ENCODE results near the gene FAM240B. TPM values are rescaled to one million over a fixed set of nuclear protein-coding genes. Genes with fewer than 3 reads are reported as not detected.
A peak's percentile ranks its signal among the peaks of the same experiment; 100 is the strongest.

Gene FAM240B
- total and polyA plus RNA-seq, 3 experiments from 2014 or later: not detected

DNA sequence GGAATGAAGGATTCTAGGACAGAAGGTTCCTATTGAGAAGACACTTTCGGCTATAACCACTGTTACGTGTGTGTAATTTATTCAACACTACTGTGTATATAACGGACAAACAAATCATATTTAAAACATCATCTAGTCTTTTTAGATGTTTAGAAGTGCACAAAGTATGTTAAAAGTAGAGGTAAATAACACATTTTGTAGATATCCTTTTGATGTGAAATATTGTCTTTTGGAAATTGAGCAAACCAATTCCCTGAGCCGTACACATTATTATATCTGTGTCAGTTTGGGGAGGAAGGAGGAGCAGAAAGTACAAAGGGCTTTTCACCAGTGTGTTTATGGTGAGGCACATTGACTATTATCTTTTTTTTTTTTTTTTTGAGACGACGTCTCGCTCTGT lies 60.4 kb downstream of the FAM240B start:
- no peaks in the 10 kb centered on the region for H3K9me3 Mint-ChIP-seq
- Histone ChIP-seq H3K27me3 (ENCODE audit: insufficient read depth, low read length, poor library complexity, severe bottlenecking) (no peaks in the 10 kb centered on the region), H3K4me1 (ENCODE audit: insufficient read depth, low read length) (no peaks in the 10 kb centered on the region), H3K27ac (ENCODE audit: low read depth, low read length) (no peak overlapping the region), H3K36me3 (ENCODE audit: insufficient read depth, low read length) (no peaks in the 10 kb centered on the region), H3K4me3 (ENCODE audit: low read length) (no peak overlapping the region), H3K9me3 (ENCODE audit: low read length) (no peaks in the 10 kb centered on the region)
- H3K4me1 Mint-ChIP-seq: no peaks in the 10 kb centered on the region
- ChIA-PET CTCF (no interaction called here), POLR2A (no interaction called here)
- no peaks in the 10 kb centered on the region for H3K36me3 Mint-ChIP-seq
- H3K27ac Mint-ChIP-seq: no peak overlapping the region
- no peak overlapping the region for H3K4me3 Mint-ChIP-seq
- DNase-seq: no peak
- peaks cover 12 to 22% of the 10 kb centered on the region in 2 donors for H3K27me3 Mint-ChIP-seq

DNA sequence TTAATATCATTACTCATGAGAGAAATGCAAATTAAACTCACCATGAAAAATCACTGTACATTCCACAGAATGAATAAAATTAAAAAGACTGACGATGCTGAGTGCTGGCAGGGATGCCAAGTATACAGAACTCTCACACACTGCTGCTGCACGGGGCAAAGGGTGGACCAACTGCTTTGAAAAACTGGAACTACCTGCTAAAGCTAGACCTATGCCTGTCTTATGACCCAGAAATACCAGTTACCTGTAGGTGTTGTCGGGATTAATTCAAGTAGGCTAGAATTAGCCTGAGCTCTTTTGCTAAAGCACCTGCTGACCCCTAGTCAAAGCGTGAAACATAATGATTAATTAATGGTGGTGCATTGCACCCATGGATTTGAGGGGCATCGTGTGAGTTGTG lies 63.0 kb downstream of the FAM240B start:
- ChIA-PET POLR2A (no interaction called here), CTCF (no interaction called here)

DNA sequence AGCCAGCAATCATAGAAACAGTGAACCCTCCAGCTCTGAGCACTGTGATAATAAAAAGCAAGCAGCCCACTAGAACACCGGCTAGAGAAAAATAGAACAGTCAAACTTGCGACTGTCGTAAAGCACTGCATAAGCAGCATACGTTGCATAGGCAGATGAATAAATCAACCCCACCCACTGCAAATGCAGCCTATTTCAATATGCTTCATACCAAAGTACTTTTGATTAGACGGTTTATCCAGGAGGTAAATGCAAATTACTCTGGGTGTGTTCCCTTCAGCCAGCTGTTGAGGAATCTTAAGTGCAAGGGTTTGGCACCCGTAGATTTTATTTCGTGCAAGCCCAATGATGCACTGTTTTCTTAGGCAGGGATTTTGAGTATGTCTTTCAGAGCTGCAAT lies 67.4 kb downstream of the FAM240B start:
- POLR2A ChIA-PET: no interaction called here
- Mint-ChIP-seq H3K27ac (peak overlapping the region in 1 of 8 donors; percentile 30), H3K36me3 (no peaks in the 10 kb centered on the region), H3K27me3 (peaks cover 5 to 11% of the 10 kb centered on the region in 2 donors), H3K4me1 (no peaks in the 10 kb centered on the region), H3K9me3 (no peaks in the 10 kb centered on the region), H3K4me3 (no peak overlapping the region)
- H3K4me1 ChIP-seq (ENCODE audit: insufficient read depth, low read length): no peaks in the 10 kb centered on the region
- H3K27me3 ChIP-seq (ENCODE audit: insufficient read depth, low read length, poor library complexity, severe bottlenecking): no peaks in the 10 kb centered on the region
- H3K4me3 ChIP-seq (ENCODE audit: low read length): no peak overlapping the region
- no peaks in the 10 kb centered on the region for H3K36me3 ChIP-seq (ENCODE audit: insufficient read depth, low read length)
- no peak overlapping the region for H3K27ac ChIP-seq (ENCODE audit: low read depth, low read length)
- DNase-seq: no peak
- H3K9me3 ChIP-seq (ENCODE audit: low read length): no peaks in the 10 kb centered on the region
- CTCF ChIA-PET: no interaction called here

More for the DNA sequence above, 63.0 kb downstream of the FAM240B start:
- no peaks in the 10 kb centered on the region for H3K4me1 Mint-ChIP-seq
- DNase-seq: no peak
- Histone ChIP-seq H3K36me3 (ENCODE audit: insufficient read depth, low read length) (no peaks in the 10 kb centered on the region), H3K27ac (ENCODE audit: low read depth, low read length) (no peak overlapping the region), H3K4me3 (ENCODE audit: low read length) (no peak overlapping the region), H3K27me3 (ENCODE audit: insufficient read depth, low read length, poor library complexity, severe bottlenecking) (no peaks in the 10 kb centered on the region), H3K9me3 (ENCODE audit: low read length) (no peaks in the 10 kb centered on the region), H3K4me1 (ENCODE audit: insufficient read depth, low read length) (no peaks in the 10 kb centered on the region)
- H3K36me3 Mint-ChIP-seq: no peaks in the 10 kb centered on the region
- peaks cover 9 to 15% of the 10 kb centered on the region in 2 donors for H3K27me3 Mint-ChIP-seq
- no peak overlapping the region for H3K4me3 Mint-ChIP-seq
- H3K27ac Mint-ChIP-seq: no peak overlapping the region
- H3K9me3 Mint-ChIP-seq: no peaks in the 10 kb centered on the region

DNA sequence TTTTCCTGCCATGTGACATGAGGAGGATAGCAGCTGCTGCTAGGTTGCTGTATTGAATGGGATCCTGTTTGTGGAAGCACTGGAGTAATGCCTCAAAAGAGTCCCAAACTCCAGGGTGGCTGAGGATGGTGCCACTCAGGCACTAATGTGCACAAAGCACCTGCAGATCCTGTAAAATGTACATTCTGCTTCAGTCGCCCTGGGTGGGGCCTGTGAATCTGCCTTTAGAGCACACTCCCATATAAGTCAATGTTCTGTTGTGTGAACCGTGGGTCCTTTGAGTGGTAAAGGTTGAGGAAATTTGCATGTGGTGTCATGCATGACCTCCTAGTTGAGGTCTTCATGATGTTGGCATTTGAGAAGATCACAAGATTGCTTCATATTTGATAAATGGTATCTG lies 67.9 kb downstream of the FAM240B start:
- POLR2A ChIA-PET: no interaction called here
- CTCF ChIA-PET: no interaction called here
- no peak overlapping the region for H3K27ac Mint-ChIP-seq

DNA sequence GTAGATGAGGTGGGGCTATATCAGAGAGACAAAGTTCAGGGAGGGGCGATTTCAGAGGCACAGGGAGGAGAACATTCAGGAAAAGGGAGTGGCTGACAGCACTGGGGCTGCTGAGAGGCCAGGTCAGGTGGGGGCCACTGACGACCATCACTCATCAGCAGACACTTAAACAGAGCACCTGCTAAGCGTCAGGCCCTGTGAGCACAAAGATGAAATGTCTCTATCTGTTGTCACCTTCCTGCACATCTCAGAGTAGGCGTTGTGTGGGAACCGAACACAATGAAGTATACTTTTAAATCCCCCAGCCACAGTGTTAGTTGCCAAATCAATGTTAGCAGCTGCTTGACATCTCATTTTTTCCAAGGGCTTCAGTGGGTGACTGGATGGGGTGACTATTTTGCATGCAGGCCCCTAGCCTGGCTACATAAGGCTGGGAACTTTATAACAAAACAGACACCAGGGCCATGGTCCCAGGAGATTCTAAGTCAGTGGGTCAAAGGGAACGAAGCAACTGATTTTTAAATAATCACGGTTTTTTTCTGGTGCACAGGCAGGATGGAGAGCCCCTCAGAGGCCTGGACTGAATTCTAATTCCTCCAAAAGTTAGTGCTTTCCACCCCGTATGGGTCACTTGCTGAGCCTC lies 68.4 kb downstream of the FAM240B start:
- POLR2A ChIA-PET: no interaction called here
- H3K36me3 ChIP-seq (ENCODE audit: insufficient read depth, low read length): no peaks in the 10 kb centered on the region
- Mint-ChIP-seq H3K27me3 (peaks cover 9 to 11% of the 10 kb centered on the region in 2 donors), H3K4me1 (no peaks in the 10 kb centered on the region), H3K9me3 (no peaks in the 10 kb centered on the region), H3K36me3 (no peaks in the 10 kb centered on the region), H3K4me3 (no peak overlapping the region), H3K27ac (no peak overlapping the region)
- H3K27ac ChIP-seq (ENCODE audit: low read depth, low read length): no peak overlapping the region
- CTCF ChIA-PET: no interaction called here
- no peak overlapping the region for H3K4me3 ChIP-seq (ENCODE audit: low read length)
- H3K4me1 ChIP-seq (ENCODE audit: insufficient read depth, low read length): no peaks in the 10 kb centered on the region
- DNase-seq: no peak
- no peaks in the 10 kb centered on the region for H3K27me3 ChIP-seq (ENCODE audit: insufficient read depth, low read length, poor library complexity, severe bottlenecking)
- no peaks in the 10 kb centered on the region for H3K9me3 ChIP-seq (ENCODE audit: low read length)

More for the DNA sequence above, 67.9 kb downstream of the FAM240B start:
- no peaks in the 10 kb centered on the region for H3K9me3 Mint-ChIP-seq
- H3K27me3 ChIP-seq (ENCODE audit: insufficient read depth, low read length, poor library complexity, severe bottlenecking): no peaks in the 10 kb centered on the region
- H3K36me3 Mint-ChIP-seq: no peaks in the 10 kb centered on the region
- H3K36me3 ChIP-seq (ENCODE audit: insufficient read depth, low read length): no peaks in the 10 kb centered on the region
- H3K9me3 ChIP-seq (ENCODE audit: low read length): no peaks in the 10 kb centered on the region
- no peak for DNase-seq
- H3K4me3 Mint-ChIP-seq: no peak overlapping the region
- H3K4me3 ChIP-seq (ENCODE audit: low read length): no peak overlapping the region
- no peaks in the 10 kb centered on the region for H3K4me1 Mint-ChIP-seq
- H3K27ac ChIP-seq (ENCODE audit: low read depth, low read length): no peak overlapping the region
- no peaks in the 10 kb centered on the region for H3K4me1 ChIP-seq (ENCODE audit: insufficient read depth, low read length)
- peaks cover 6 to 11% of the 10 kb centered on the region in 2 donors for H3K27me3 Mint-ChIP-seq

DNA sequence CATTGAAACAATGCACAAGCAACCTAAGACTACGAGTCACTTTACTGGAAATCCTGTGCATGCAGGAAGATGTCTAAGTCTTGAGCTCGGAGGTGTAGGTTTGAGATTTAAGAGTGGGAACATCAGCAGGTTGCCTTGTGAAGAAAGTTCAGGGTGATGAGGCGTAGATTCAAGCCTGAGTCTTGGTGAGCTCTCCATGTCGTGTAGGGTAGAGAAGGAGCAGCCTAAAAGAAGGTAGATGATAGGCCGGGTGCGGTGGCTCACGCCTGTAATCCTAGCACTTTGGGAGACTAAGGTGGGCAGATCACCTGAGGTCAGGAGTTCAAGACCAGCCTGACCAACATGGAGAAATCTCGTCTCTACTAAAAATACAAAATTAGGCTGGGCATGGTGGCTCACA lies 69.4 kb downstream of the FAM240B start:
- Histone ChIP-seq H3K27me3 (ENCODE audit: insufficient read depth, low read length, poor library complexity, severe bottlenecking) (no peaks in the 10 kb centered on the region), H3K4me1 (ENCODE audit: insufficient read depth, low read length) (no peaks in the 10 kb centered on the region), H3K27ac (ENCODE audit: low read depth, low read length) (no peak overlapping the region), H3K4me3 (ENCODE audit: low read length) (no peak overlapping the region), H3K36me3 (ENCODE audit: insufficient read depth, low read length) (no peaks in the 10 kb centered on the region), H3K9me3 (ENCODE audit: low read length) (no peaks in the 10 kb centered on the region)
- H3K9me3 Mint-ChIP-seq: no peaks in the 10 kb centered on the region
- DNase-seq: no peak
- H3K4me1 Mint-ChIP-seq: no peaks in the 10 kb centered on the region
- CTCF ChIA-PET: no interaction called here
- H3K27me3 Mint-ChIP-seq: peaks cover 7 to 11% of the 10 kb centered on the region in 2 donors
- POLR2A ChIA-PET: no interaction called here
- H3K4me3 Mint-ChIP-seq: no peak overlapping the region
- H3K27ac Mint-ChIP-seq: no peak overlapping the region
- no peaks in the 10 kb centered on the region for H3K36me3 Mint-ChIP-seq

DNA sequence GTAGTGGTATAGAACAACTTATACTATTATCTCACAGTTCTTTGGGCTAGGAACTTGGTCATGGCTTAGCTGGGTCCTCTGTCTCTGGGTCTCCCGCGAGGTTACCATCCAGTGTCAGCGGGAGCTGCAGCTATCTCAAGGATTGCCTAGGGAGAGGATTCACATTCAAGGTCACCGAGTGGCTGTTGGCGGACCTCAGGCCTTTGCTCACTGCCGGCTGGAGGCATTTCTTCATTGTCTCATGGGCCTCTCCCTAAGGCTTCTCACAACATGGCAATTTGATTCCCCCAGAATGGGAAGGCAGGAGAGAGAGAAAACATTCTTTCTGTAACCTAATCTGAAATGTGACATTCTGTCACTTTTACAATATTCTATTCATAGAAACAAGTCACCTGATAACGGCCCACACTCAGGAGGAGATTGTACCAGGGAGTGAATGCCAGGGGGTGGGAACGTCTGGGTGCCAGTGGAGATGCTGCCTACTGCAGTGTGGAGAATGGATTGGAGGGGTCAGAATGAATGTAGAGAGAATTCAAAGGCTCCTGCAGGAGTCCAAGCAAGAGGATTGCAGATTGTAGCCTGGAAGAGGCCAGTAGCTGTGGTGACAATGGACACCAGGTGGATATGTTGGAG lies 70.1 kb downstream of the FAM240B start:
- Mint-ChIP-seq H3K27me3 (peaks cover 4 to 11% of the 10 kb centered on the region in 2 donors), H3K4me3 (no peak overlapping the region), H3K27ac (no peak overlapping the region), H3K36me3 (no peaks in the 10 kb centered on the region), H3K4me1 (no peaks in the 10 kb centered on the region), H3K9me3 (peaks cover 0 to 2% (median 0%) of the 10 kb centered on the region in 5 donors)
- ChIA-PET POLR2A (no interaction called here), CTCF (no interaction called here)
- no peak overlapping the region for H3K4me3 ChIP-seq (ENCODE audit: low read length)
- H3K27me3 ChIP-seq (ENCODE audit: insufficient read depth, low read length, poor library complexity, severe bottlenecking): no peaks in the 10 kb centered on the region
- DNase-seq: no peak
- no peaks in the 10 kb centered on the region for H3K4me1 ChIP-seq (ENCODE audit: insufficient read depth, low read length)
- no peaks in the 10 kb centered on the region for H3K9me3 ChIP-seq (ENCODE audit: low read length)
- H3K36me3 ChIP-seq (ENCODE audit: insufficient read depth, low read length): no peaks in the 10 kb centered on the region
- H3K27ac ChIP-seq (ENCODE audit: low read depth, low read length): no peak overlapping the region

DNA sequence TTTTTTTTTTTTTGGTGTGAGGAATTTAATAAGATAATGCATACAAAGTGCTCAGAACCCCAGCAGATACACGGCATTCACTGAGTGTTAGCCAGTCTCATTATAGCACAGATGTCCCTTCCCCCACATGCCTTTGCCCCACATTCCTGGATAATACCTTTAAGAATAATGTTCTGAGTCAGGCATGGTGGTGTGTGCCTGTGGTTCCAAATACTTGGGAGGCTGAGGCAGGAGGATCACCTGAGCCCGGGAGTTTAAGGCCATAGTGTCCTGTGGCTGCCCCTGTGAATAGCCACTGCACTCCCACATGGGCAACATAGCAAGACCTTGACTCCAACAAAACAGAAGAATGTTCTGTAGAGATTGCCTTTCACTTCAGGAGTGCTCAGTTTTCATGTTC lies 75.3 kb downstream of the FAM240B start:
- H3K4me3 ChIP-seq (ENCODE audit: low read length): no peak overlapping the region
- peaks cover 7 to 15% of the 10 kb centered on the region in 2 donors for H3K27me3 Mint-ChIP-seq
- H3K27ac ChIP-seq (ENCODE audit: low read depth, low read length): no peak overlapping the region
- no peaks in the 10 kb centered on the region for H3K27me3 ChIP-seq (ENCODE audit: insufficient read depth, low read length, poor library complexity, severe bottlenecking)
- H3K9me3 Mint-ChIP-seq: peaks cover 0 to 2% (median 0%) of the 10 kb centered on the region in 5 donors
- no peak overlapping the region for H3K27ac Mint-ChIP-seq
- H3K4me1 Mint-ChIP-seq: no peaks in the 10 kb centered on the region
- CTCF ChIA-PET: no interaction called here
- POLR2A ChIA-PET: no interaction called here
- no peak overlapping the region for H3K4me3 Mint-ChIP-seq
- no peak for DNase-seq
- H3K36me3 Mint-ChIP-seq: no peaks in the 10 kb centered on the region
- H3K9me3 ChIP-seq (ENCODE audit: low read length): no peaks in the 10 kb centered on the region
- H3K4me1 ChIP-seq (ENCODE audit: insufficient read depth, low read length): no peaks in the 10 kb centered on the region
- H3K36me3 ChIP-seq (ENCODE audit: insufficient read depth, low read length): no peaks in the 10 kb centered on the region

Data from CD8-positive, alpha-beta memory T cell (primary cell).